NB4 (cell line): ENCODE measurements around the gene STX3.

Source experiments
- MYC ChIP-seq: IDR thresholded peaks from 2 replicates; pipeline ENCODE4 v1.6.1; 2011; ENCODE audit warnings: low read depth, low read length
- POLR2A ChIP-seq: IDR thresholded peaks from 2 replicates; pipeline ENCODE4 v1.6.1; 2011; ENCODE audit warnings: mild to moderate bottlenecking; ENCODE audit not compliant: insufficient read length; ENCODE audit errors: extremely low read depth
- TF ChIP-seq, protein P1 (sequence below): IDR thresholded peaks from one replicate; pipeline ENCODE4 v1.5.1; 2012; ENCODE audit warnings: low read depth, low read length

DNA sequence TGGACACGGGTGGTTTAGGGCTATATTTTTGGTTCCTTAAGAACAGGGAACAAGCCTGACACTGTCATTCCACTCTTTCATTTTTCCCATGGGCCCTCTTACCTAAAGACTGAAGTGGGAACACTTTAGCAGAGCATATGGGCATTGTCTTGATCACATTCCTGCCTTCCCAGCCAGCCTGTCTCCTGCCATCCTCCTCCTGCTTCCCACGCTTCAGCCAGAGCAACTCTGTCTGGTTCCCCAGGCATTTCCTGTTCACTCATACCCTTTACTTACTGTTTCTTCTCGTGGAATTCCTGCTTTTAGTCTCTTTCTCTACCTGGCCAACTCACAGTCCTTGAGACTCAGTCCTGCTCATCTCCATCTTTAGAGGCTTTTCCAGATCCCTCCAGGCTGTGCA is 32.6 kb downstream of the STX3 start:
- TF ChIP-seq, protein P1, sequence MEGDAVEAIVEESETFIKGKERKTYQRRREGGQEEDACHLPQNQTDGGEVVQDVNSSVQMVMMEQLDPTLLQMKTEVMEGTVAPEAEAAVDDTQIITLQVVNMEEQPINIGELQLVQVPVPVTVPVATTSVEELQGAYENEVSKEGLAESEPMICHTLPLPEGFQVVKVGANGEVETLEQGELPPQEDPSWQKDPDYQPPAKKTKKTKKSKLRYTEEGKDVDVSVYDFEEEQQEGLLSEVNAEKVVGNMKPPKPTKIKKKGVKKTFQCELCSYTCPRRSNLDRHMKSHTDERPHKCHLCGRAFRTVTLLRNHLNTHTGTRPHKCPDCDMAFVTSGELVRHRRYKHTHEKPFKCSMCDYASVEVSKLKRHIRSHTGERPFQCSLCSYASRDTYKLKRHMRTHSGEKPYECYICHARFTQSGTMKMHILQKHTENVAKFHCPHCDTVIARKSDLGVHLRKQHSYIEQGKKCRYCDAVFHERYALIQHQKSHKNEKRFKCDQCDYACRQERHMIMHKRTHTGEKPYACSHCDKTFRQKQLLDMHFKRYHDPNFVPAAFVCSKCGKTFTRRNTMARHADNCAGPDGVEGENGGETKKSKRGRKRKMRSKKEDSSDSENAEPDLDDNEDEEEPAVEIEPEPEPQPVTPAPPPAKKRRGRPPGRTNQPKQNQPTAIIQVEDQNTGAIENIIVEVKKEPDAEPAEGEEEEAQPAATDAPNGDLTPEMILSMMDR, result no peak
- no peak for TF ChIP-seq MYC
- TF ChIP-seq POLR2A, result no peak
